Bronchial epithelial cell (primary cell): ENCODE measurements around the gene TRIM17. TPM values are rescaled to one million over a fixed set of nuclear protein-coding genes. Genes with fewer than 3 reads are reported as not detected.
A peak's percentile ranks its signal among the peaks of the same experiment; 100 is the strongest.

Experiments used
- DNase-seq: peaks from one replicate; pipeline ENCODE4 v3.0.0-alpha.2; 2010; ENCODE audit warnings: low read depth
- FAIRE-seq: peaks from 2 replicates; lab custom pipeline; 2011; peaks lifted over from hg19 to GRCh38; lab: Jason Lieb, UNC
- H3K27me3 ChIP-seq: 2 replicates; pipeline ENCODE4 v1.5.1; 2011; ENCODE audit warnings: low read length; ENCODE audit not compliant: control insufficient read depth, insufficient read depth
- H3K36me3 ChIP-seq: 2 replicates; pipeline ENCODE4 v1.5.1; 2011; ENCODE audit warnings: low read length; ENCODE audit not compliant: control insufficient read depth, insufficient read depth
- H3K4me3 ChIP-seq: 2 replicates; pipeline ENCODE4 v1.5.1; 2011; ENCODE audit warnings: mild to moderate bottlenecking, low read depth, low read length, control low read depth
- total RNA-seq: library from RNA; depleted of rRNA; stranded (reverse); fragments of >200 nt; gene quantifications from 2 replicates; pipeline ENCODE4 v1.2.1, GENCODE V29; 2014
- TF ChIP-seq, protein P1 (sequence below): IDR thresholded peaks from 2 replicates; pipeline ENCODE4 v1.5.1; 2011; ENCODE audit warnings: mild to moderate bottlenecking, moderate library complexity, low read length, control low read depth, inconsistent platforms; ENCODE audit not compliant: insufficient read depth, severe bottlenecking

The TRIM17 gene
- total RNA-seq, 1 donor from 2014 or later = 1.6 TPM

DNA sequence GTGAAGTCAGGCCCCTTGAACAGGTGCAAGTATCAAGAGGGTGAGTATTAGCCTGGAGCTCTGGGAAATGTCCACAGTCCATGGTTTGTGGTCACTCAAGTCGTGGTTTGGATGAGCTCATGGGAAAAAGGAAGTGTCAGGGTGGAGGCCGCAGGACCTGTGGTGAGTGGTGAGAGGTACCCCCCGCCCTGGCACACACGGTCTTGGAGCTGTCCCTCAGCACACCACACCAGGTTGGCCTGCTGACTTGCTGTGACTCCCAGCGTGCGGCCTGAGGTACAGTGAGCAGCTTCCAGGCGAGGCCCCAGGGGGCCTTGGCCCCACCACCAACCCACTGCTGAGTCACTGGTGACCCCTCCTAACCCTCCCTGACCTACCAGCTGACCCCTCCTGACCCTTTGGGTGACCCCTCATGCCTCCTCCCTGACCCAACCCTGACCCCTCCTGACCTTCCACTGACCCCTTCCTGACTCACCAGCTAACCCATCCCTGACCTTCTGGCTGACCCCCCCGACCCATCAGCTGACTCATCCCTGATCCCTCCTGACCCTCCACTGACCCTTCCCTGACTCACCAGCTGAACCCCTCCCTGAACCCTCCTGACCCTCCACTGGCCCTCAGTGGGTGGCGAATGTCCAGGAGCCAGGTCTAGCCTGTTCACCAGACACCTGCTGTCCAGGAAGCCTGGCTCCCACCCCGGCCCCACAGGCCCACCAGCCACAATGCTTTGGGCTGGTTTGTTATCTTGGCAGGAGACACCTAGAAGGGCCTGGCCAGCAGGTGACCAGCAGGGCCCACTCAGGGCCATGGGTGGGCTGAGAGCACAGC is 35.7 kb upstream of the TRIM17 start:
- no peak for DNase-seq
- Histone ChIP-seq H3K4me3 (no peak overlapping the region), H3K36me3 (no peaks in the 10 kb centered on the region), H3K27me3 (no peaks in the 10 kb centered on the region)
- TF ChIP-seq, protein P1, sequence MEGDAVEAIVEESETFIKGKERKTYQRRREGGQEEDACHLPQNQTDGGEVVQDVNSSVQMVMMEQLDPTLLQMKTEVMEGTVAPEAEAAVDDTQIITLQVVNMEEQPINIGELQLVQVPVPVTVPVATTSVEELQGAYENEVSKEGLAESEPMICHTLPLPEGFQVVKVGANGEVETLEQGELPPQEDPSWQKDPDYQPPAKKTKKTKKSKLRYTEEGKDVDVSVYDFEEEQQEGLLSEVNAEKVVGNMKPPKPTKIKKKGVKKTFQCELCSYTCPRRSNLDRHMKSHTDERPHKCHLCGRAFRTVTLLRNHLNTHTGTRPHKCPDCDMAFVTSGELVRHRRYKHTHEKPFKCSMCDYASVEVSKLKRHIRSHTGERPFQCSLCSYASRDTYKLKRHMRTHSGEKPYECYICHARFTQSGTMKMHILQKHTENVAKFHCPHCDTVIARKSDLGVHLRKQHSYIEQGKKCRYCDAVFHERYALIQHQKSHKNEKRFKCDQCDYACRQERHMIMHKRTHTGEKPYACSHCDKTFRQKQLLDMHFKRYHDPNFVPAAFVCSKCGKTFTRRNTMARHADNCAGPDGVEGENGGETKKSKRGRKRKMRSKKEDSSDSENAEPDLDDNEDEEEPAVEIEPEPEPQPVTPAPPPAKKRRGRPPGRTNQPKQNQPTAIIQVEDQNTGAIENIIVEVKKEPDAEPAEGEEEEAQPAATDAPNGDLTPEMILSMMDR = no peak
- FAIRE-seq = no peak

DNA sequence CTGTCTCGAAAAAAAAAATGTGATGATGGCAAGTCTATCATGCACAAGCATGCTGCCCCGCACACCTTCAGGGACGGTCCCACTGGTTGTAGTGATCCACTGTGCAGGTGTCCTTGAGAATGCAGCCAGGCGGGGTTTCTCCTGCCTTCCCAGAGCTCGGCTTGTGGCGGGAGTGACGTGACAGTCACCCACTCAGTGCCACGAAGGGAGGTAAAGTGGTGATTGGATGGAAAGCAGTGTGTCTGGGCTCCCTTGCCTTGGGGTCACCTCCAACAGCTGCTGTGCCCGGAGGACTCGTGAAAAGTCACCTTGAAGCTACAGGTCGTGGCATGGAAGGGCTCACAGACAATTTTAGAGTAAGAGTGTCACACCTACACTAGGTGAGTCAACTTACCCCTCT is 33.5 kb upstream of the TRIM17 start:
- H3K27me3 ChIP-seq = peaks cover under 1% of the 10 kb centered on the region
- H3K4me3 ChIP-seq = no peak overlapping the region
- no peaks in the 10 kb centered on the region for H3K36me3 ChIP-seq
- FAIRE-seq (peak; percentile 88), DNase-seq (no peak)
- TF ChIP-seq, protein P1 = no peak

DNA sequence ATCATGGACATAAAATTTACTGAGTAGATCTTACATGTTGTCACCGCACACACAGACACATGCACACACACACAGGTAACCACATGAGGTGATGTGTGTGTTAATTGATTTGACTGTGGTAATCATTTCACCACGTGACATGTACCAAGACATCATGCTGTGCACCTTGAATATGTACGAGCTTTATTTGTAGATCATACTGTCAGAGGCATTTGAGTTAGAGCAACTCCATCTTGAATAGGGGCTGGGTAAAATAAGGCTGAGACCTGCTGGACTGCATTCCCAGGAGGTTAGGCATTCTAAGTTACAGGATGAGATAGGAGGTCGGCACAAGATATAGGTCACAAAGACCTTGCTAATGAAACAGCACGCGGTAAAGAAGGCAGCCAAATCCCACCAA is 31.7 kb upstream of the TRIM17 start:
- peaks cover 2% of the 10 kb centered on the region for H3K27me3 ChIP-seq
- FAIRE-seq (peak; percentile 23), DNase-seq (peak; percentile 12)

DNA sequence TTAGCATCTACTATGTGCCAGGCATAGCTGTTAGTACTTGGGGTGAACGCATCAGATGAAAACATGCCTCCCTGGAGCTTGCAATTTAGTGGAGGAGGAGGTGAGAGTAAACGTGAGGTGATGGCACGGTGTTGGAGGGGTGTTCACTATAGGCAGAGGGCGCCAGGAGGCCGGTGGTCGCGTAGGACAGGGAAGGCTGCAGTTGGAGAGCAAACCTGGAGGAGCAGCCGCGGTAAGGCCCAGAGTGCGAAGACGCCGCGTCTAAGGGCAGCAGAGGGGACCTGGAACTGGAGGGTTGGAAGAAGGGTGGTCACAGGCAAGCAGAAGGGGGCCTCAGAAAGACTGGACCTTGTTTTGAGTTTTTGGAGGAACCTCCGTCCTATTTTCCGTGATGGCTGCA is 30.2 kb upstream of the TRIM17 start:
- Histone ChIP-seq H3K27me3 (peaks cover 2% of the 10 kb centered on the region), H3K36me3 (no peaks in the 10 kb centered on the region), H3K4me3 (no peak overlapping the region)
- TF ChIP-seq, protein P1 = no peak
- no peak for FAIRE-seq
- DNase-seq = no peak

More for the DNA sequence above, 31.7 kb upstream of the TRIM17 start:
- no peak overlapping the region for H3K4me3 ChIP-seq
- TF ChIP-seq, protein P1 = no peak
- no peaks in the 10 kb centered on the region for H3K36me3 ChIP-seq

DNA sequence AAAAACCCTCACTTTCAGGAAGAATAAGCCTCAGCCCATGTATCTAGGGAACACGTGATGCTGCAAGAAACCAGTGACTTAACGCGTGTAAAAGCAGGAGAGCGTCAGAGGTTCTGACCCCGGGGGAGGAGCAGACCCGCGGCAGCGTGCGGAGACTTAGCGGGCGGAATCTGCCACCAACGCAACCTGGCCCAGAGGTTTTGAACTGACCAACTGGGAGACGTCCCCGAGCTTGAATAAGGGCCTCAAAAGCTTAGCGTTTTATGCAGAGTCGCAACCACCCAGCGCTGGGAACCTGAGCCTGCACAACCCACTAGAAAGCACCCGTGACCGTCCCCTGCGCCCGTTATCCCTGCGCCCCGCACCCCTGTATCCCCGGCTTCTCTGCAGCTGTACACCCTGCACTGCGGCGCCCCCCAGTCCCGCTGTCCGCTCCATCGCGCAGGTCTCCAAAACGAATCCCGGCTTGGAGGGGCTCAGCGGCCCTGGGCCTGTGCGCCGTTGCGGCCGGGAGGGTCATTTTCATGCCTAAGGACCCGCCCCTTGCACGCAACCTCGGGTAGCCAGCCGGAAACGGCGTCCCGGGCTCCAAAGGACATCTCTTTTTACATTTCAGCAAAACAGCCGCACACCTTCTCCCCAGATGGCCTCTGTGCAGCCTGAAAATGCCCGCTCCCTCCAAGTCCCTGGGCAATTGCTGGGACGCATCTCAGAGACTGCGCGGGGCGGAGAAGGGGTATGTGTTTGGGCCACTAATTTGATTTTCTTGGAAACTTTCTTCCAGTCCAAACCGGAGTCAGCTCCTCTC is 29.4 kb upstream of the TRIM17 start:
- peaks cover 7% of the 10 kb centered on the region for H3K27me3 ChIP-seq
- TF ChIP-seq, protein P1 = no peak
- no peaks in the 10 kb centered on the region for H3K36me3 ChIP-seq
- peak overlapping the region; percentile 19 for H3K4me3 ChIP-seq
- DNase-seq (peak; percentile 31), FAIRE-seq (no peak)
